HG02571 (cell line): ENCODE results near the gene ARHGEF17.

Source experiments
- ATAC-seq: cut with Tn5 transposase; IDR thresholded peaks from one replicate; pipeline ENCODE4 v1.9.1; 2021; ENCODE audit warnings: mild to moderate bottlenecking, moderate library complexity; ENCODE audit not compliant: unreplicated experiment

Gene ARHGEF17

GRCh38 chr11:73327812-73328364, 19.8 kb downstream of the ARHGEF17 start:
- no peak for ATAC-seq

- no peak for ATAC-seq
Observed at GRCh38 chr11:73330569-73331093, 22.6 kb downstream of the ARHGEF17 start.

- ATAC-seq: no peak
Observed at GRCh38 chr11:73331138-73331916, 23.3 kb downstream of the ARHGEF17 start.

DNA sequence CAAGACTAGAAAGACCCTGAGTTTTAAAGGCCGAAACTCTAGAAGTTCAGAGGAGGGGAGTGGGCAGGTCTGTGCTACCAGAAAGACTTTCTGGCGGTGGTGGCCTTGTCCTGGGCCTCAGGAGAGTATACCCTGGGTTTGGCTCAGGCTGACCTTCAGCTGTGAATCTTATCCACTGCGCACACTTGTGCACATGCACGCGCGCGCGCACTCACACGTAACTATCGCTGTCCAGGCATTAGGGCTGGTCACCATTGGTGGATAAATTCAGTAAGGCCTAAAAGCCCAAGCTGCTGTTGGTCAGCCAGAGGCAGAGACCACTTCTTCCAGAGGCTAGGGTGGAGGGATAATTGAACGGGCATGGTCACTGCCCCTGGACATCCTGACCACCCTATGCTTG, 25.1 kb downstream of the ARHGEF17 start:
- ATAC-seq: no peak

DNA sequence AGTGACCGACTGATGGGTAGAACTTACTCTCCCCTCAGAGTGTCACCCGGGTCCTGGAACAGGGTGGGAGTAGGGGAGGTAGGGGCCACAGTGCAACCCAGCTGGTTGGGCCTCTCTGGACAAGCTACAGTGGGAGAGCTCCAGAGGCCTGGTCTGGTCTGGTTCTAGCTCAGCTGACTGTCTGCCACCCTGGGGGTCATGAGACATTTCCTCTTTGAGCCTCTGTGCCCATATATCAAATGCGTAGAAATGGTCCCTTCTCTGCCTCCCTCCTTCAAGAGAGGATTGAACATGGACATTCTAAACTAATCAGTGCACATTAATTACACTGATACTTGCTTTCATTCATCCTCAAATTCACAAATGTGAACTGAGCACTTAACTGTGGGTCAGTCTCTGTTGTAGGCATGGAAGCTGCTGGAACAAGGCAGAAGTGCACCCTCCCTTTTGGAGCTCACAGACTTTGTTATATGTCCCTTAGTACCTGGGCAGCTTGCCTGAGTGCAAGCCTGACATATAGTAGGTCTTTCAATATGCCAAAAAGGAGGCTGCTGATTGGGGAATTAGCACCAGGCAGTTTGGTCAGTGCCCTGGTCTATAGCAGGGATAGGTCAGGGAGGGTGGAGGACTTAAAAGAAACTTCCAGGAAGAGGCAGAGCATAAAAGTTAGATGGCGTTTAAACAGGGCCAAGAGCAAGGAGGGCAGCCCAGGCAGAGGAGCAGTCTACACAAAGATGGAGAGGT, 25.7 kb downstream of the ARHGEF17 start:
- ATAC-seq: no peak

DNA sequence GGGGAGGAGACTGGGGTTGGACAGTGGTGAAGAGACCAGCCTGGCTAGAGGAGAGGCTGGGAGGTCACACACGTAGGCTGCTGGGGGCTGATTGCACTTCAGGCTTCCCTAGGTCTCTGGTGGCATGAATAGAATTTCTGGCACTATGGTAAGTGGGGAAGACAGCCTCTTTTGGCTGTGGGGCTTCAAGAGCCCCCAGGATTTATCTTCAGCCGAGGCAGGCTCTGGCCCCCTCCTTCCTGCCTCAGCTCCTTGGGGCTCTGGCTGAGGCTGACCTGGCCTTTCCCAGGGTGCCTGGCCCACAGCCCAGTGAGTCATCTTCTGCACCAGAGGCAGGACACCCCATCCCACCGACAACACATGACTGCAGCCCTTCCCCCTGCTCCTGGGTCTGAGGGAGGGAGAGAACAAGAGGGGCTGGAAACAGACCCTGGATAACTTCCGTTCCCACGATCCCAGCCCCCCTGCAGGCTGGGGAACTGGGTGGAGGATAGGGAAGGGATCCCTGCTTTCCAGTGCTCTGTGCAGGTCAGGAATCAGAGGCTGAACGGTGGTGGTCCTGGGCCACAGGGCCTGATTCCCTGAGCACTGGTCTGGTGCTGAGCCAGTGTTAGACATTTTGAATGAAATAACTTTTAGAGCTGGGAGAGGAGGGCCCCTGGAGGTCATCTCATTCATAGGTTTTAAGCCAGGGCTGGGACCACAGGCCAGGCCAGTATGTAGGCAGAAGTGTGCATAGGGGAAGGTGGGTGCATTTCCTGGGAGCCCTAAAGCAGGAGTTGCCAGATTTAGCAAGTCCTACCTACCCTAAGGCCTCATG, 26.5 kb downstream of the ARHGEF17 start:
- no peak for ATAC-seq

DNA sequence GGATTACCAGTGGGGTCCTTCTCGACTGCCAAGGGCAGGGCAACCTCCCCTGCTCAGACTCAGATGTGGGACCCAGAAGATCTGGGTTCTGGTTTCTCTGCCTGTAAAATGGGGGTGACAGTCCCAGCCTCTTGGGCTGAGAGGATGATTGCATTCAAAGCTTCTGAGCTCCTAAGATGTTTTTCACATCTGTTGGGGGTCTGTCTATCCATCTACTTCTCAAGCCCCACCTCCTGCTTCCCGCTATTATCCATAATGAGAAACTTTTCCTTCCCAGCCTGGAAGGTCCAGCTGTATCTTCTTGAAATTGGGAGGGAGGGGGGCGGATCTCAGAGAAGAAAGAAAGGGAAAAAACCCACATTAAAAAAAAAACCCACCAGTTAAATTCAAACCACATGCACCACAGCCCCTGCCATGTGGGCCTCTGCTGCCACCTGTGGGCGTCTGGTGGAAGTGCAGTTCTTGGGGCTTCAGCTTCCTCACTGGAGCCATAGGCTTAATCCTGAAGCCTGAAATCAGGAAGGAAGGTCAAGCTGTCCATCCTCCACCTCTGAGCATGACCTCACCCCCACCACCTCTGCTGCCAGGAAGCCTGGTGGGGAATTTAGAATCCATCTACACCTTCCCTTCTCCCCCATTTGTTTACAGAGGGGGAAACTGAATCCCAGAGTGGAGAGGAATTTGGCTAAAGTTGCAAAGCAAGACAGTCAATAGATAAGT, 27.3 kb downstream of the ARHGEF17 start:
- no peak for ATAC-seq

DNA sequence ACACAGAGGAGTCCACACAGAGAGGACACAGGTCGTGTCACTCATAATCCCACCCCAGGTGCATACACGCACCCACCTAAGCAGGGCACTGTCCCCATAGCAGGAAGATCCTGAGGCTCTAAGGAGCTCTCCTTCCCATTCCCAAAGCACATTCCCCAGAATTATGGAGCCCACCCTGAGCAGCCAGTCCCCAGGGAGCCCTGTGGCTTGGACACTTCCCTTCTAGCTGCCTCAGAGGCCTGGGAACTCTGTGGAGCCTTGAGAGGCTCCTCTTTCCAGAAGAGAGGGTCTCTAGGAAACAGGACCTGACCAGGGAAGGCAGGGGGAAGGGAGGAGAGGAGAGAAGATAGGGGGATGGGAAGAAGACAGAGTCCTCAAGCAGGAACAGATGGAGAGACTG, 29.8 kb downstream of the ARHGEF17 start:
- ATAC-seq: no peak

DNA sequence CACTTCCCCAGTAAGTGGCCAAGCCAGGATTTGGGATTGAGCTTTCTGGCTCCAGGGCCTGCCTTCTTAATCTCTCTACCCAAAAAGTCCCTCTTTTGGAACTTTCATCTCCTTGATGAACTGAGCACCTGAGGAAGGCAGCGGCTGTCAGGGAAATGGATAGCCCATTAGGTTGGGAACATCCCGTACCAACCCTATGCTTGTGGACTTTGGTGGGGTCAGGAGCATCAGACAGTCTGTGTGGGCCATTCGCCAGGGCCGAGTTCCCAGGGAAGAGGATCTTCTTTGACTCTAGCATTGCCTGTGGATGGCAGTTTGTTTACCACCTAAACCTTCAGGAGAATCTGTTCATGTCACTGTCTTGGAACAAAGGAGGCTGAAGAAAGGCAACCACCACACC, 30.2 kb downstream of the ARHGEF17 start:
- ATAC-seq: no peak

DNA sequence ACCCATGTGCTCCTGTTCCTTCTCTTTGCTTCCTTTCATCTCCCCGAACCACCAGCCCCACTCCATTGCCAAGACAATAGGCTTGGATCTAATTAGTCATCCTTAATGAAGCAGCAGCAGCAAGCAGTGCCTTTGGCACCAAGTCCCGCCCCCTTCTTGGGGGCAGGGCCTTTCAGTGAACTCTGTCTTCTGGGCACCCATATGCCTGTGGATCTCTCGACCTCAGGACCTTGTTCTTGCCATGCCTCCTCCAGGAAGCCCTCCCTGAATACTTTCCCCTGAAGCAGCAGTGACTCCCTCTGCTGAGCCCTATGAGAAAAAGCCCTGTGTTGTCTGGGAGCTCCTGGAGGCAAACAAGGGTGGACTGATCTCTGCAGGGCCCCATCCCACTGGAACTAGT, 32.1 kb downstream of the ARHGEF17 start:
- no peak for ATAC-seq

GRCh38 chr11:73342633-73343032, 34.6 kb downstream of the ARHGEF17 start:
- no peak for ATAC-seq

- no peak for ATAC-seq
Observed at GRCh38 chr11:73343076-73343873, 35.2 kb downstream of the ARHGEF17 start.

- no peak for ATAC-seq
Observed at GRCh38 chr11:73344191-73344607, 36.1 kb downstream of the ARHGEF17 start.

DNA sequence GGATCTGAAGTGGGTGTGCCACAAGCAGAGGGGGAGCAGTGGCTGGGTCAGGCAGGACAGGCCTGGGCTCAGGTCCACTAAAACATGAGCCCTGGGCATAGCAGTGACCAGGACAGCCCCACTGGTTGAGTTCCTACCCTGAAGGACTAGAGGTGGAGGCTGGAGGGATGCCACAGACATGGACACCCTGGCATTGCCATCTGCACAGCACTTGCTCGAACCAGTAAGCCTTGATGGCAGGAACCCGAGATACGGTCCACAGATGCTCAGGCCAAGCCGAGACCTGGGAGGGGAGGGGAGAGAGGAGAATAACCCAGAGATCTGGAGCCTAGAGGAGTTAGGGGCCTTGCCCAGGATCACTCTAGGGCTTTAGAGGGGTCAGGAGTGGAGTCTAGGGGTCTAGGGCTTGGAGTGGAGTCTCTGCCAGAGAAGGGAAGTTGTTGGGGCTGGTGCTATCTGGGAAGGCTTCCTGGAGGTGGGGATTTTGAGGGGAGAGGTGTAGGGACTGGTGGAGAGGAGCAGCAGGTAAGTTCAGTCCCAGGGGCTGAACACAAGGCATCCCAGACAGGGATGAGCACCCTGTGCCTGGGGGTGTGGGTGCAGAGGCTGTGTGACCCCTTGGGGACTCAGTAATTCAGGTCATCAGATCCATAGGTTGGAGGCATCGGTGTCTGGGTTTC, 37.5 kb downstream of the ARHGEF17 start:
- ATAC-seq: no peak

- no peak for ATAC-seq
Observed at GRCh38 chr11:73346186-73346935, 38.3 kb downstream of the ARHGEF17 start.

- no peak for ATAC-seq
Observed at GRCh38 chr11:73347067-73347466, 39.0 kb downstream of the ARHGEF17 start.

GRCh38 chr11:73348838-73349237, 40.8 kb downstream of the ARHGEF17 start:
- ATAC-seq: no peak

GRCh38 chr11:73349633-73350032, 41.6 kb downstream of the ARHGEF17 start:
- ATAC-seq: no peak
